ENCODE data around the gene GRAMD1B.

- TF ChIP-seq CTCF (IDR thresholded peaks at IDR 0.05) (no peak), POLR2A (IDR thresholded peaks at IDR 0.05) (no peak)
These were observed 87.7 kb downstream of the GRAMD1B start for GRCh38 chr11:123517559-123518364.
